ENCODE data around the gene CFAP43.

The CFAP43 gene

GRCh38 chr10:104256335-104256961 lies 24.3 kb upstream of the CFAP43 start:
- TF ChIP-seq, protein P1, sequence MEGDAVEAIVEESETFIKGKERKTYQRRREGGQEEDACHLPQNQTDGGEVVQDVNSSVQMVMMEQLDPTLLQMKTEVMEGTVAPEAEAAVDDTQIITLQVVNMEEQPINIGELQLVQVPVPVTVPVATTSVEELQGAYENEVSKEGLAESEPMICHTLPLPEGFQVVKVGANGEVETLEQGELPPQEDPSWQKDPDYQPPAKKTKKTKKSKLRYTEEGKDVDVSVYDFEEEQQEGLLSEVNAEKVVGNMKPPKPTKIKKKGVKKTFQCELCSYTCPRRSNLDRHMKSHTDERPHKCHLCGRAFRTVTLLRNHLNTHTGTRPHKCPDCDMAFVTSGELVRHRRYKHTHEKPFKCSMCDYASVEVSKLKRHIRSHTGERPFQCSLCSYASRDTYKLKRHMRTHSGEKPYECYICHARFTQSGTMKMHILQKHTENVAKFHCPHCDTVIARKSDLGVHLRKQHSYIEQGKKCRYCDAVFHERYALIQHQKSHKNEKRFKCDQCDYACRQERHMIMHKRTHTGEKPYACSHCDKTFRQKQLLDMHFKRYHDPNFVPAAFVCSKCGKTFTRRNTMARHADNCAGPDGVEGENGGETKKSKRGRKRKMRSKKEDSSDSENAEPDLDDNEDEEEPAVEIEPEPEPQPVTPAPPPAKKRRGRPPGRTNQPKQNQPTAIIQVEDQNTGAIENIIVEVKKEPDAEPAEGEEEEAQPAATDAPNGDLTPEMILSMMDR (IDR thresholded peaks at IDR 0.05; ENCODE audit: low read length, missing control alignments) = no peak
- DNase-seq (ENCODE audit: low read depth) = peak; percentile 30
- H3K4me3 ChIP-seq (replicated peaks; ENCODE audit: low read depth, low read length) = peak overlapping the region; percentile 79

GRCh38 chr10:104255311-104255981 lies 23.3 kb upstream of the CFAP43 start:
- peak overlapping the region; percentile 79 for H3K4me3 ChIP-seq (replicated peaks; ENCODE audit: low read depth, low read length)
- peak; percentile 85 for DNase-seq (ENCODE audit: low read depth)
- TF ChIP-seq, protein P1 (IDR thresholded peaks at IDR 0.05; ENCODE audit: low read length, missing control alignments) = no peak

GRCh38 chr10:104254493-104255310 lies 22.5 kb upstream of the CFAP43 start, which contains the start of gene GSTO1:
Gene GSTO1 (plus strand): TSS chr10:104254892. CDS start chr10:104254929, 37 bp downstream.
- TF ChIP-seq, protein P1 (IDR thresholded peaks at IDR 0.05; ENCODE audit: low read length, missing control alignments) = no peak
- H3K4me3 ChIP-seq (replicated peaks; ENCODE audit: low read depth, low read length) = peak within 1 kb of the TSS; percentile 79
- peak; percentile 82 for DNase-seq (ENCODE audit: low read depth)

DNA sequence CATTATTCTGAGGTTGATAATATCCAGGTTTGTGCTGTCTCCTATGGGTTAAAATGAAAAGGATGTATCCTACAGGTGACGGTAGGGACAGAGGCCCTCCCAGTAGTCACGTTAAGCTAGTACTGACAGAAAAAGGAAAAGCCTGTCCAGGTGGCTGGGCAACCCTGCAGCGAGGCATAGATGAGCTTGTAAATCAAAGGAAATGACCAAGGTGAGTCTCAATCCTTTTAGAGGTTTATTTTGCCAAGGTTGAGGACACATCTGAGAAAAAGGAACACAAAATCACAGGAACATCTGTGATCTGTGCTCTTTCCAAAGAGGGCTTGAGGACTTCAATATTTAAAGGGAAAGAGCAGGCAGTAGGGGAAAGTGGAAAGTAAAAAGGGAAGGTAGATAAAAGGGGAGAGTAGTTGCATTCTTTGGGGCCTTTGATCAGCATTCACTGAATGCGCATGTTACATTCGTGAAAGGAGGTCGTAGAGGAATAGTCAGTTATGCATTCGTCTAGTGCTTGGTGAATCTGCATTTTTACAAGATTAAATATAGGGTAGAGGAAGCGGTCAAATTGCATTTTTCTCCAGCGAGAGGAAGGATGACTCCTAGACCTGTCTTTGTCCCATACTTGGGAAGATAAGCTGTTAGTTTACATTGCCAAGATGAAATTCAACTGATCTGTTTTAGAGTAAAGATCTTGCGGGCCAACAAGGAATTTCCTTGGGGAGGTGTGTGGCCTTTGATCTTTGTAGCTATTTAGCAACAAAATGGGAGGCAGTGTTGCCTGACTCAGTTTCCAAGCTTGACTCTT lies 21.6 kb upstream of the CFAP43 start:
- no peak for DNase-seq (ENCODE audit: low read depth)
- H3K4me3 ChIP-seq (replicated peaks; ENCODE audit: low read depth, low read length) = peak overlapping the region; percentile 79
- TF ChIP-seq, protein P1 (IDR thresholded peaks at IDR 0.05; ENCODE audit: low read length, missing control alignments) = no peak

GRCh38 chr10:104253106-104253505 lies 20.9 kb upstream of the CFAP43 start:
- TF ChIP-seq, protein P1 (IDR thresholded peaks at IDR 0.05; ENCODE audit: low read length, missing control alignments) = no peak

DNA sequence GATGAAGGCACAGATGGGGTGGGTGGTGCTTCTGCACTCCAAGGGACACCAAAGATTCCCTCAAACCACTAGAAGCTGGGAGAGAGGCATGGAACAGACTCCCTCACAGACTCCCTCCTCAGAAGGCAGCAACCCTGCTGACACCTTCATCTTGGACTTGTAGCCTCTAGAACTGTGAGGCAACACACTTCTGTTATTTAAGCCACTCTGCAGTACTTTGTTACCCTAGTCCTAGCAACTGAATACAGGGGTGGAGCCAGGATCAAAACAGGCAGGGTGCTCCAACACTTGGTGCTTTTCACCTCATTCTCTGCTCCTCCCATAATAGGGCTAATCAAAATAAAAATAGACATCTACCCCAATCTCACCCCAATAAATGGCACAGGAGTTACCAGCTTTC lies 20.2 kb upstream of the CFAP43 start:
- H3K4me3 ChIP-seq (replicated peaks; ENCODE audit: low read depth, low read length) = no peak overlapping the region
- TF ChIP-seq, protein P1 (IDR thresholded peaks at IDR 0.05; ENCODE audit: low read length, missing control alignments) = no peak
- DNase-seq (ENCODE audit: low read depth) = no peak

More at GRCh38 chr10:104253106-104253505, 20.9 kb upstream of the CFAP43 start:
- DNase-seq (ENCODE audit: low read depth) = no peak
- H3K4me3 ChIP-seq (replicated peaks; ENCODE audit: low read depth, low read length) = no peak overlapping the region

Data from fibroblast of pulmonary artery (primary cell).